Erythroblast (primary cell): Measurements from ENCODE around the gene CAPN11.

Experiments
- DNase-seq, 2 experiments: peaks; one replicate each; lab custom pipeline; 2025; lab: John Stamatoyannopoulos, UW
- GATA1 ChIP-seq: IDR thresholded peaks from 2 replicates; pipeline ENCODE4 v1.6.1; 2011; ENCODE audit warnings: low read depth, mild to moderate bottlenecking, control low read depth, low read length, moderate library complexity
- POLR2A ChIP-seq: IDR thresholded peaks from 2 replicates; pipeline ENCODE4 v1.6.1; 2011; ENCODE audit warnings: mild to moderate bottlenecking, low read length

The CAPN11 gene

DNA sequence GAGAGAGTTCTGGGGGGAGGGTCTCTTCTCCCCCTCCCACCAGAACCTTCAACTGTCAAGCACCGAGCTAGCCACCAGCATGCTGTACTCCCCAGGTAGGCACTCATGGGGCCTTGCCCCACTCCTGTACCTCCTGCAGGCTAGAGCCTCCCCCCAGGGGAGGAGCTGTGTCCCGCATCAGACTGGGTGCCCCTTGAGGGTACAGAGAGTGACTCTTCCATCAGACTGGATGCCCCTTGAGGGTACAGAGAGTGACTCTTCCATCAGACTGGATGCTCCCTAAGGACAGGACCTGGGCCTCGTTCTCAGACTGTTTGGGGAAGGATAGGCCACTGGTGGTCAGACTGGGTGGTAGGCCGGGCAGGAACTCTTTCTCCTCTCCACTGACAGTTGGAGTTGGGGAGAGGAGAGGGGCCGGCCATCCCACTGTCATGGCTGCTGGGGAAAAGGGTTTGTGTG lies at the start of gene CAPN11:
CAPN11 (plus strand) TSS at position 51 of the 459 bp plus-strand sequence; CDS start at position 80, 29 bp downstream.
- no peak for TF ChIP-seq GATA1
- no peak for DNase-seq

DNA sequence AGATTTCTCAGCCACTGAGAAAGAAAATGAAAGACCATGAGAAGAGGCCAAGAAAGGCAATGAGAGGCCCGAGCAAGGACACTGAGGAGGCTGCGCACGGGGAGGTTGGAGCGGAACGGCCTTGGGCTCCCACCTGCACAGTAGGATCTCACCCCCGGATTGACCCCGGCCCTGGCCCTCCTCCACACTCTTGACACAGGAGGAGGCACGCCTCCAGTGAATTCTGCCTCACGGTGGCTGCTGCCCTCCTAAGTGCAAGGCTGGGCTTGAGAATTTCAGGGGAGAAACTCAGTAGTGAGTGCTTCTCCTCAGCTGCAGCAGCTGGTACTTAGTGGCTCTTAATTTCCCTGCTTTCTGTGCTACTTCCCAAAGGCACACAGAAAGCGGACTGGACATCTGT lies 49.4 kb upstream of the CAPN11 start:
- no peak for TF ChIP-seq POLR2A
- TF ChIP-seq GATA1, result no peak

GRCh38 chr6:44110005-44110676 lies 48.5 kb upstream of the CAPN11 start:
- DNase-seq, result no peak
- TF ChIP-seq GATA1 (no peak), POLR2A (no peak)

More for the DNA sequence above, 49.4 kb upstream of the CAPN11 start:
- DNase-seq, result no peak

GRCh38 chr6:44110966-44111365 lies 47.7 kb upstream of the CAPN11 start:
- TF ChIP-seq POLR2A (no peak), GATA1 (no peak)
- no peak for DNase-seq

DNA sequence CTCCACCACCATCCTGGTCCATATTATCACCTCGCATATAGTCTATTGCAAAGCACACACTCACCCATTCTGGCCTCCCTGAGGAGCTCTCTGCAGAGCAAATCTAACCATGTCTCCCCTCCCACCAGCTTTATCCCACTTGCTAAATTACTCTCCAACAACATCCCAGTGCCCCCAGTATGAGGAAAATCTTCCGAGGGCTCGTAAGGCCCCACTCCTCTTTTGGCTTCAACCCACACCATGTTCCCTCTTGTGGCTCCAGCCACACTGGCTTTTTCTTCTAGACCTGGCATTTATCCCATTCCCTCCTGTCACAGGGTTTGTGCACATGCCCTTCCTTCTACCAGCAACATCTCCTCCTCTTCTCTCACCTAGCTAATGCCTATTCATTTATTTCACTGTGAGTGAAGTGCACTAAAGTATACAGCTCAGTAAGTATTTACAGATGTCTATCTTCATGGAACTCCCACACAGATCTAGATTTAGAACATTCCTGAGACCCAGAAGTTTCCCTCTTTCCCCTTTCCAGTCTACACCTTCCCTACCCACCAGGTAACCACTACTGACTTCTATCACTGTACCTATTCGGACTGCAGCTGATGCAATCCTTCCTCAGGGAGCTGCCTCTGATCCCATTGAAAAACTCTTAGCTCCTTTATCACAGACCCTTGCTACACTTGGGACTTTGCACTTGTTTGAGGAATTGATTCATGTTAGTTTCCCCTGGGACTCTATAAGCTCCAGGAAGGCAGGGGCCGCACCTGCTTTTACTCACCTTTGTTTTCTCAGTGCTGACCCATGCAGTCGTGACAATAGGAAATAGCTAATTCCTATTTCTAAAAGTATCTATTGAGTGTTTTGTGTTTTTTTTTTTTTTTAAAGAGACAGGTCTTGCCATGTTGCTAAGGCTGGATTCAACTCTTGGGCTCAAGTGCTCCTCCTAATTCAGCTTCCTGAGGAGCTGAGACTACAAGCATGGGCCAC lies 46.9 kb upstream of the CAPN11 start:
- TF ChIP-seq POLR2A, result no peak
- no peak for TF ChIP-seq GATA1

DNA sequence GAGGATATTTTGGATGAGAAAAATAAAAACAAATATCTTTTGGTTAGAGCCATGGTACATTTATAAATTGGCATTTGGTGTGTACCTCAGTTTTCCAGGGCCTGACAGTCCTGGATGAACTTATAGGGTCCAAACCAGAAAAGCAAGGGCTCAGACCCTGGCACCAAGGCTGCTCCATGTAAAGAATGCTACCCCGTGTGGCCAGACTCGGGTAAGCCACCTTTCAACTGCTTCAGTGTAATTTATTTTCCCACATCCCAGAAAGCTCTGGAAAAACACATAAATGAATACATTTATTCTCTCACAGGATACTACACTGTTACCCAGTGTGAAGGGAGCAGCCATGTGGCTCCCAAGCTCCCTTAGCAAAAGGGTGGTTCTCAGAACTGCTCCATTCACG lies 45.2 kb upstream of the CAPN11 start:
- TF ChIP-seq GATA1 (no peak), POLR2A (no peak)
- no peak for DNase-seq

More for the DNA sequence above, 46.9 kb upstream of the CAPN11 start:
- DNase-seq, result no peak

DNA sequence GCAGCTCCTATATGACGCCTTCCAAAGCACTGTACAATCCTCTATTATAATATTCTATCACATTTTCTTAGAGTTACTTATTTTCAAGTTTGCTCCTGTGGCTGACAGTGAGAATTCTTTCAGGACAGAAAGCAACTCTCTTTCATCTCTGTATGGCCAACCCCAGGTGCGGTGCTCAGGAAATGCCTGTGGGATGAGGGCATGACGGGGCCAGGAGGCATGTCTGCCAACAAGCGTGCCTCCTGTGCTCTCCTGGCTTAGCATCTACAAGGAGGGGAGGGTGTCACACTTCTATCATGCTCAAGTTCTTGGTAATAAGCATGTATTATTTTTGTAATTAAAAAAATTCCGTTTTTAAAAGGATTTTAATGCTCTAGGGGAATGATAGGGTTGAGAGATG lies 42.8 kb upstream of the CAPN11 start:
- TF ChIP-seq GATA1 (no peak), POLR2A (no peak)
- no peak for DNase-seq

DNA sequence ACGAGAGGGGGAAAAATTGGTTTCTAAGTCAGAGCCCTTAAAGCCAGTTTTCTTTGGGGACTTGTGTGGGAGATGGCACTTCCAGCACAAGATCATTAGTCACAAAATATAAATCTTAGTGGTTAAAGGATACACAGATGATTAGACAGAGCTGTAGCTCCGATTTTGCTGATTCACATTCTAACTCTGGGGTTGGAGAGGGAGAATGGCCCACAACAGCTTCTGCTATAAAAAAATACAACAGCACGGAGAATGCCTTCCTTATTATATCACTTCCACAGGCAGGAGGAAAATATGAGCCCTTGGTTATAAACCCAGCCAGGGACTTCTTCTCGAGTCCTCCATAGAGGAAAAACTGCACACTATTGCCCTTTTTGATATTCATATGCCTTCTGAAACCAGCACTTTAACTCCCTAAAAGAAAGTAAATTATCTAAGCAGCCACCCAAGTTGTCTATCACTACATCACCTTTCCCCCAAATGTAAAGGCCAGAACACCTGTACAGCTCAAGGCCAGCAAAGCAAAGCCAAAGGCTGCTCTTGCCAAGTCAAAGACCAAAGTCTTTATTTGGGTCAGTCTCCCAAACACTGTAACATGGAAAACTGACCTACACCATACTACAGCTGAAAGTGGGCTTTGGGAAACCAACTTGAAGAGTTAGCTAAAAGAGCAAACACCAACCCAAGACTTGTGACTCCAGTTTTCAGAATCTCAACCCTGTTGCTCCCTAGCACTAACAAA lies 41.8 kb upstream of the CAPN11 start:
- DNase-seq, result no peak
- no peak for TF ChIP-seq GATA1

- TF ChIP-seq POLR2A (no peak), GATA1 (no peak)
- no peak for DNase-seq
Measured at GRCh38 chr6:44117397-44118128, 41.1 kb upstream of the CAPN11 start.

GRCh38 chr6:44119704-44120262 lies 38.8 kb upstream of the CAPN11 start:
- TF ChIP-seq POLR2A, result no peak
- no peak for TF ChIP-seq GATA1
- DNase-seq, result no peak

DNA sequence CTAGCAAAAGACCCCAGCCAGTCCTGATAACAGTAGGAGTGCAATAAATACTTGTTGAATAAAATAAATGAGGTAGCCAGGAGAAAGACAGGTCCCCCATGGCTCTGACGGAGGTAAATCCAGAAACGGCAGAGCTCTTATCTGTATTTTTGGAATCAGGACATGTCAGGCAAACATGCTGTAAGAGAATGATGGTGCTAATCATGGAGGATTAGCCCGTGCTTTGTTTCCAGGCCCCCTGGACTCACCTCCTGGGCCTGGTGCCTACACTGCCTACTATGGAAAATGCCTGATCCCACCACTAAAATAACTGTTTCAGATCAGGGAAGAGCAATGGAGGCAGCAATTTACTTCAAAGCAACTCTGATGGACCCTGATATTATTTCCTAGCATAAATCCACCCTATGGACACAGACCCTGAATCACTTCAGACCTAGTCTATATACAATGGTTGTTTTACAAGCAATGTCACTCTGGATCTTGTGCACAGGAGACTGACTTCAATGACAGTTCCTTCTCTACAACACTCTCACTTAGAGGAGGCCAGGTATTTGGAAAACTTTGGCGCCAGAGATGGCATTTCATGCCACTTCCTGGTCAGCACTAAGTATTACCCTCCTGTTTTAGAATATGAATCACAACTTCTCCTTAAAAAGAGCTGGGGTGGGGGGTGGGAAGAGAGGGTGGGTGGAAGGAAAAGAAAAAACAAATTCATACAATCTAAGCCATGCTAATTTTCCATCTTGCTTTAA lies 37.8 kb upstream of the CAPN11 start:
- no peak for DNase-seq
- TF ChIP-seq POLR2A (no peak), GATA1 (no peak)

DNA sequence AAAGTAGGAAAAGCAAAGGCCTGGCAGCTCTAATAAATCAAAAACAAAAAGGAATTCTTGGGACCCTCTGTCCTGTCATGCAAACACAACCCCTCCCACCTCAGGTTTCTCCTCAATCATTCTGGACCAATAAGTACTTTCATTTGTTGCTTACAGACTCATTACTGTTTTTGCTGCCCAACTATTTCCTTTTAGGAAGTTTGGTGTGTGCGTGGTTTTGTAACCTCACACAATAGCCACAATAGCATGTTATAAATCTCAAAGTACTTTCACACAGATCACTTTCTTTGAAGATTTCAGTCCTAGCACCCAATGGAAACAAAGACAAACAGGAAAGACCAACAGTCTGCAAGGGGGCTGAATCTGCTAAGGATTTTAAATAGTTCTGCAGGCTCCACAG lies 35.8 kb upstream of the CAPN11 start:
- DNase-seq, result no peak
- TF ChIP-seq GATA1 (no peak), POLR2A (no peak)

GRCh38 chr6:44123544-44123943 lies 35.1 kb upstream of the CAPN11 start:
- TF ChIP-seq GATA1 (no peak), POLR2A (no peak)

More at GRCh38 chr6:44123544-44123943, 35.1 kb upstream of the CAPN11 start:
- DNase-seq, result no peak
